Measurements from ENCODE around the gene RBMS3.

RBMS3 gene

DNA sequence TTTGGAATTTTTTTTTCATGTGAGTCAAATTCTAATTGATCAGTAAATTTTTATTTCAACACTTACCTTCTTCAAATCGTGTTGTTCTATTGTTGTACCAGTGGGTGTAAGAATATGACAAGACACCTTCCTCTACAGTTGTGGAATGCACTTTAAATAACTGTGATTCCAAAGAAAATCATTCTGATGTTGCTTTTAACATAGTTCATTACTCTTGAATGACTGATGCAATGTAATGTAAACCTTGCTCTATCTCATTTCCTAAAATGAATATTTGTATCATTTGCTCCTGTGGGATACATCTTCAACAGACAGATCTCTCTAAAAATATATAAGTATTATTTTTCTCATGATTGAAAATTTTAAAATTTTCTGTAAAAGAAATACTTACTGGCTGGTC lies 313.4 kb downstream of the RBMS3 start:
- Histone ChIP-seq H3K4me1 (ENCODE audit: control extremely low read depth in 1 of 4, control insufficient read depth in 4 of 4, insufficient read depth in 4 of 4, low read length in 3 of 4) (no peaks in the 10 kb centered on the region), H3K36me3 (ENCODE audit: control insufficient read depth in 4 of 4, insufficient read depth in 4 of 4, low read length in 3 of 4) (no peaks in the 10 kb centered on the region), H3K27ac (ENCODE audit: insufficient read depth in 1 of 2, low read depth in 1 of 2, low read length in 2 of 2, poor library complexity in 1 of 2, severe bottlenecking in 2 of 2) (no peak overlapping the region), H3K9me3 (ENCODE audit: control extremely low read depth in 1 of 5, control insufficient read depth in 4 of 5, insufficient read depth in 2 of 5, low read depth in 1 of 5, low read length in 4 of 5) (peaks cover 0 to 1% (median 0%) of the 10 kb centered on the region in 5 experiments), H3K4me3 (ENCODE audit: control insufficient read depth in 1 of 7, extremely low read depth in 1 of 7, insufficient read depth in 4 of 7, low read depth in 2 of 7, low read length in 6 of 7) (no peak overlapping the region), H3K27me3 (replicated peaks in 2 of 5; ENCODE audit: control insufficient read depth in 4 of 5, insufficient read depth in 5 of 5, low read length in 4 of 5) (no peaks in the 10 kb centered on the region)
- ChIA-PET POLR2A (no interaction called here), CTCF (no interaction called here)
- WGBS (ENCODE audit: insufficient coverage) = no CpG with 5 or more reads among the region's 1 CpG
- DNase-seq = no peak

- ChIA-PET POLR2A (no interaction called here), CTCF (no interaction called here)
- Histone ChIP-seq H3K9me3 (ENCODE audit: control extremely low read depth in 1 of 5, control insufficient read depth in 4 of 5, insufficient read depth in 2 of 5, low read depth in 1 of 5, low read length in 4 of 5) (no peaks in the 10 kb centered on the region), H3K27me3 (replicated peaks in 2 of 5; ENCODE audit: control insufficient read depth in 4 of 5, insufficient read depth in 5 of 5, low read length in 4 of 5) (no peaks in the 10 kb centered on the region), H3K27ac (ENCODE audit: insufficient read depth in 1 of 2, low read depth in 1 of 2, low read length in 2 of 2, poor library complexity in 1 of 2, severe bottlenecking in 2 of 2) (no peak overlapping the region), H3K4me3 (ENCODE audit: control insufficient read depth in 1 of 7, extremely low read depth in 1 of 7, insufficient read depth in 4 of 7, low read depth in 2 of 7, low read length in 6 of 7) (no peak overlapping the region), H3K36me3 (ENCODE audit: control insufficient read depth in 4 of 4, insufficient read depth in 4 of 4, low read length in 3 of 4) (no peaks in the 10 kb centered on the region), H3K4me1 (ENCODE audit: control extremely low read depth in 1 of 4, control insufficient read depth in 4 of 4, insufficient read depth in 4 of 4, low read length in 3 of 4) (no peaks in the 10 kb centered on the region)
- 100% methylated on average over 2 of the region's 3 CpGs for WGBS (ENCODE audit: insufficient coverage)
- DNase-seq = no peak
Measured at GRCh38 chr3:29597376-29598008, 316.6 kb downstream of the RBMS3 start.

- ChIA-PET POLR2A (no interaction called here), CTCF (no interaction called here)
- Histone ChIP-seq H3K36me3 (ENCODE audit: control insufficient read depth in 4 of 4, insufficient read depth in 4 of 4, low read length in 3 of 4) (no peaks in the 10 kb centered on the region), H3K4me1 (ENCODE audit: control extremely low read depth in 1 of 4, control insufficient read depth in 4 of 4, insufficient read depth in 4 of 4, low read length in 3 of 4) (no peaks in the 10 kb centered on the region), H3K4me3 (ENCODE audit: control insufficient read depth in 1 of 7, extremely low read depth in 1 of 7, insufficient read depth in 4 of 7, low read depth in 2 of 7, low read length in 6 of 7) (no peak overlapping the region), H3K27ac (ENCODE audit: insufficient read depth in 1 of 2, low read depth in 1 of 2, low read length in 2 of 2, poor library complexity in 1 of 2, severe bottlenecking in 2 of 2) (no peak overlapping the region), H3K9me3 (ENCODE audit: control extremely low read depth in 1 of 5, control insufficient read depth in 4 of 5, insufficient read depth in 2 of 5, low read depth in 1 of 5, low read length in 4 of 5) (no peaks in the 10 kb centered on the region), H3K27me3 (replicated peaks in 2 of 5; ENCODE audit: control insufficient read depth in 4 of 5, insufficient read depth in 5 of 5, low read length in 4 of 5) (no peaks in the 10 kb centered on the region)
- WGBS (ENCODE audit: insufficient coverage) = 9% methylated on average over 2 of the region's 4 CpGs
- no peak for DNase-seq
Measured at GRCh38 chr3:29601861-29602585, 321.2 kb downstream of the RBMS3 start.

- no peaks in the 10 kb centered on the region for H3K4me1 ChIP-seq (ENCODE audit: control extremely low read depth in 1 of 4, control insufficient read depth in 4 of 4, insufficient read depth in 4 of 4, low read length in 3 of 4)
- H3K9me3 ChIP-seq (ENCODE audit: control extremely low read depth in 1 of 5, control insufficient read depth in 4 of 5, insufficient read depth in 2 of 5, low read depth in 1 of 5, low read length in 4 of 5) = no peaks in the 10 kb centered on the region
- ChIA-PET CTCF (no interaction called here), POLR2A (no interaction called here)
- no peak overlapping the region for H3K27ac ChIP-seq (ENCODE audit: insufficient read depth in 1 of 2, low read depth in 1 of 2, low read length in 2 of 2, poor library complexity in 1 of 2, severe bottlenecking in 2 of 2)
- H3K27me3 ChIP-seq (replicated peaks in 2 of 5; ENCODE audit: control insufficient read depth in 4 of 5, insufficient read depth in 5 of 5, low read length in 4 of 5) = no peaks in the 10 kb centered on the region
- H3K36me3 ChIP-seq (ENCODE audit: control insufficient read depth in 4 of 4, insufficient read depth in 4 of 4, low read length in 3 of 4) = no peaks in the 10 kb centered on the region
- no peak for DNase-seq
- no CpG with 5 or more reads among the region's 2 CpGs for WGBS (ENCODE audit: insufficient coverage)
- H3K4me3 ChIP-seq (ENCODE audit: control insufficient read depth in 1 of 7, extremely low read depth in 1 of 7, insufficient read depth in 4 of 7, low read depth in 2 of 7, low read length in 6 of 7) = no peak overlapping the region
Measured at GRCh38 chr3:29605845-29606244, 325.0 kb downstream of the RBMS3 start.

DNA sequence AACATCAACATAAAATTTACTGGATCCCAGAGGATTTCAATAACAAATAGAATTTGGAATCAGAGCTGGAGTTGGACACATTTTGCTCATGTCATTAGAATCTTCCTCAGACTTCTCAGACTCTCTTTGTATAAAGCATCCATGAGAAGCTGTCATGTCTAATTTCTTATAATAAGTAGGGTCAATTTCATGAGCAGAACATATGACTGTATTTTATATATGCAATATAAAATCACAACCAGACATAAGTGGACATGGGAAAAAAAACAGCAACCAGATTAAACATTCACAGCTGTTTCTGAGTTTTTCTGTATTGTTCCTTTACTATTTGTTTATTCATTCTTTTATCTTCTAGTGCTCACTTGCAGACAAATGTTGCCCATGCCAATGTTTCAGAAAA lies 325.5 kb downstream of the RBMS3 start:
- ChIA-PET POLR2A (no interaction called here), CTCF (no interaction called here)
- H3K9me3 ChIP-seq (ENCODE audit: control extremely low read depth in 1 of 5, control insufficient read depth in 4 of 5, insufficient read depth in 2 of 5, low read depth in 1 of 5, low read length in 4 of 5) = no peaks in the 10 kb centered on the region

DNA sequence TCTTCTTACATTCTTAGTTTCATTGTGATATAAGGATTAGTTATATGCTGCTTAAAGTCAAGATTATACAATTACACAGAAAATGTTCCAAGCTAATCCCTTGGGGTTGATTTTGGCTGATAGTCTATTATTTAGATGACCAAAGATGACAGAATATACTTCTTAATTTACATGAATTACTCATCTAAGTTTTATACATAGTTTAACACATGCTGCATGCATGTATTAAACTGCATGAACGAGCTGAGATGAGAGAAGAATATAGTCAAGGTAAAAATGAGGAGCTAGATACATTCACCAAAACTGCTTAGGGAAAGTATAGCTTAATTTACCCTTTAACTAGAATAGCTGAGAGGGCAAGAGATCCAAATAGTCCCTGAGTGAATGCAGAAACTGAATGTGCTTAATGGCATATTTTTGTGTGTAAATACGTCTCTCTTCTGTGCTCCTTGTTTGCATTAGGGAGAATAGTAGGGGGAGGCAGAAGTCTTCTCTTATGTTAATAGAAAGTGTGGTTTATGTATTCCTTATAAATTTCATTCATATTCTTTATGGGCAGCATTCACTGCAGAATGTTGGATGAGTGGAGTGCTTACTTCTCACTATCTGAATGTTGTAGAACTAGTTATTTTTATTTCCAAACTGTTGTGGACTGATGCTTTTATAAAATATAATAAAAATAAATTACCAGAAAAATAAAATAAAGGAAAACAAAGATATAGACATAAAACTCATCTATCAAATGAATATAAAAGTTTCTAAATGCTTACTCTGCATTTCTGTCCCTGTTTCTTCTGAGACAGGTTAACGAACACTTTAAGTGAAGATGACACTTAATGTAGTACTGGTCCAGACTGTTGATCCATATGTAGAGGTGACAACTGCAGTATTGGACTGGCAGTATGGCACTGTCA lies 327.8 kb downstream of the RBMS3 start:
- H3K36me3 ChIP-seq (ENCODE audit: control insufficient read depth in 4 of 4, insufficient read depth in 4 of 4, low read length in 3 of 4) = no peaks in the 10 kb centered on the region
- POLR2A ChIA-PET = interaction anchor here (0.6 kb wide), 1 partner anchor 42 kb away, joined by 5 read pairs; no protein-coding TSS in a partner anchor
- no CpG with 5 or more reads among the region's 3 CpGs for WGBS (ENCODE audit: insufficient coverage)
- H3K4me3 ChIP-seq (ENCODE audit: control insufficient read depth in 1 of 7, extremely low read depth in 1 of 7, insufficient read depth in 4 of 7, low read depth in 2 of 7, low read length in 6 of 7) = no peak overlapping the region
- no peak for DNase-seq
- no peaks in the 10 kb centered on the region for H3K4me1 ChIP-seq (ENCODE audit: control extremely low read depth in 1 of 4, control insufficient read depth in 4 of 4, insufficient read depth in 4 of 4, low read length in 3 of 4)
- CTCF ChIA-PET = interaction anchor here (0.9 kb wide), 1 partner anchor 8 kb away, joined by 4 read pairs; no protein-coding TSS in a partner anchor
- no peaks in the 10 kb centered on the region for H3K9me3 ChIP-seq (ENCODE audit: control extremely low read depth in 1 of 5, control insufficient read depth in 4 of 5, insufficient read depth in 2 of 5, low read depth in 1 of 5, low read length in 4 of 5)
- no peaks in the 10 kb centered on the region for H3K27me3 ChIP-seq (replicated peaks in 2 of 5; ENCODE audit: control insufficient read depth in 4 of 5, insufficient read depth in 5 of 5, low read length in 4 of 5)
- H3K27ac ChIP-seq (ENCODE audit: insufficient read depth in 1 of 2, low read depth in 1 of 2, low read length in 2 of 2, poor library complexity in 1 of 2, severe bottlenecking in 2 of 2) = no peak overlapping the region

More for the DNA sequence above, 325.5 kb downstream of the RBMS3 start:
- no peaks in the 10 kb centered on the region for H3K4me1 ChIP-seq (ENCODE audit: control extremely low read depth in 1 of 4, control insufficient read depth in 4 of 4, insufficient read depth in 4 of 4, low read length in 3 of 4)
- no peak for DNase-seq
- no peak overlapping the region for H3K27ac ChIP-seq (ENCODE audit: insufficient read depth in 1 of 2, low read depth in 1 of 2, low read length in 2 of 2, poor library complexity in 1 of 2, severe bottlenecking in 2 of 2)
- no peaks in the 10 kb centered on the region for H3K27me3 ChIP-seq (replicated peaks in 2 of 5; ENCODE audit: control insufficient read depth in 4 of 5, insufficient read depth in 5 of 5, low read length in 4 of 5)
- H3K4me3 ChIP-seq (ENCODE audit: control insufficient read depth in 1 of 7, extremely low read depth in 1 of 7, insufficient read depth in 4 of 7, low read depth in 2 of 7, low read length in 6 of 7) = no peak overlapping the region
- no peaks in the 10 kb centered on the region for H3K36me3 ChIP-seq (ENCODE audit: control insufficient read depth in 4 of 4, insufficient read depth in 4 of 4, low read length in 3 of 4)

DNA sequence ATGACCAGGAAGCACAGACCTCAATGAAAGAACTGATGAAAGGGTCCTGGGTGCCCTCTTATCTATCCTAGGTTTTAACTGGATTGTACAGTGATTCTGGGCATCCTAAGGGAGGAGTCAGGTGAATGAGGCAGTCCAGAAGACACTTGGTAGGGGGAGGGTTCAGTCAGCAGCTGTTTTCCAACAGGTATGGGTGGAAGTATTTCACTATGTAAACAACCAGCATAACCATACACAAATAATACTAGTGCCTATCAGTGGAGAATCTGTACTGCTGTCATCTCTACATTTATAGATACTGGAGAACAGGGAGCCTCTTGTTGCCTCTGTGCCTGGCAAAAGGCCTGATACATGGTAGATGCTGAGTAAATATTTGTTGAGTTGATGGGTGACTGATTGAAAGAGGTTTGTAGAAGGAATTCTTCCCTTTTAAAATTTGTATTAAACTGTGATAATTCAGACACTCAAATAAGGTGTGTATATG lies 328.5 kb downstream of the RBMS3 start:
- H3K27me3 ChIP-seq (replicated peaks in 2 of 5; ENCODE audit: control insufficient read depth in 4 of 5, insufficient read depth in 5 of 5, low read length in 4 of 5) = no peaks in the 10 kb centered on the region
- ChIA-PET POLR2A (no interaction called here), CTCF (no interaction called here)
- no peak for DNase-seq
- H3K36me3 ChIP-seq (ENCODE audit: control insufficient read depth in 4 of 4, insufficient read depth in 4 of 4, low read length in 3 of 4) = no peaks in the 10 kb centered on the region
- H3K9me3 ChIP-seq (ENCODE audit: control extremely low read depth in 1 of 5, control insufficient read depth in 4 of 5, insufficient read depth in 2 of 5, low read depth in 1 of 5, low read length in 4 of 5) = no peaks in the 10 kb centered on the region
- H3K27ac ChIP-seq (ENCODE audit: insufficient read depth in 1 of 2, low read depth in 1 of 2, low read length in 2 of 2, poor library complexity in 1 of 2, severe bottlenecking in 2 of 2) = no peak overlapping the region
- no peaks in the 10 kb centered on the region for H3K4me1 ChIP-seq (ENCODE audit: control extremely low read depth in 1 of 4, control insufficient read depth in 4 of 4, insufficient read depth in 4 of 4, low read length in 3 of 4)
- no peak overlapping the region for H3K4me3 ChIP-seq (ENCODE audit: control insufficient read depth in 1 of 7, extremely low read depth in 1 of 7, insufficient read depth in 4 of 7, low read depth in 2 of 7, low read length in 6 of 7)
